ENCODE results near the gene SVOPL. TPM values are rescaled to one million over a fixed set of nuclear protein-coding genes. Genes with fewer than 3 reads are reported as not detected.

Gene SVOPL
- total RNA-seq, 1 experiment from 2014 or later = 0.78 TPM

DNA sequence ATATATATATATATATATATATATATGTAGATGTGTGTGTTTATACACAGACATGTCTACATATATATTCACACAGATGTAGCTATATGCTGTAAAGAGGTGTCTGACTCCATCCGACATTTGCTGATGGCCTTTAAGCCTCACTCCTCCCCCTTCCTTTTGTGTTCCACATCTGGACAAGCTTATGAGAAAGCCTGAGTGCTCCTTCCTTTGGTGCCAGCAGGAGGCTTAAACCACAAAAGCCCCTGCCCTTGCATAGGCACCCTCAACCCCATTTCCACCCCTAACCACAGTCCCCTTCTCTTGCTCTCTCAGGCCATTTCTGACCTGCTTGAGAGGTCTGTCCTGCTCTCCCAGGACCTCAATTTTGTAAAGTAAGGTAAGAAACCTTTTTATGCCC, 98.7 kb downstream of the SVOPL start:
- no peak for TF ChIP-seq CTCF (IDR thresholded peaks at IDR 0.05; ENCODE audit: unreplicated experiment)
- H3K27ac Mint-ChIP-seq (ENCODE audit: unreplicated experiment) = no peak overlapping the region
- no peak overlapping the region for H3K4me3 Mint-ChIP-seq (ENCODE audit: low read depth, unreplicated experiment)
- CTCF ChIA-PET = no interaction called here
- H3K4me1 Mint-ChIP-seq (ENCODE audit: low read depth, unreplicated experiment) = peaks cover 7% of the 10 kb centered on the region
- intact Hi-C loops (cut with micrococcal nuclease; ENCODE audit: unreplicated experiment) = no loop called here
- no TSS peak for BruUV-seq (replicated peaks)
- H3K9me3 Mint-ChIP-seq (ENCODE audit: low read depth, unreplicated experiment) = peaks cover 2% of the 10 kb centered on the region
- H3K27me3 Mint-ChIP-seq (ENCODE audit: unreplicated experiment) = no peaks in the 10 kb centered on the region
- DNase-seq = no peak
- H3K36me3 Mint-ChIP-seq (ENCODE audit: insufficient read depth, unreplicated experiment) = no peaks in the 10 kb centered on the region

DNA sequence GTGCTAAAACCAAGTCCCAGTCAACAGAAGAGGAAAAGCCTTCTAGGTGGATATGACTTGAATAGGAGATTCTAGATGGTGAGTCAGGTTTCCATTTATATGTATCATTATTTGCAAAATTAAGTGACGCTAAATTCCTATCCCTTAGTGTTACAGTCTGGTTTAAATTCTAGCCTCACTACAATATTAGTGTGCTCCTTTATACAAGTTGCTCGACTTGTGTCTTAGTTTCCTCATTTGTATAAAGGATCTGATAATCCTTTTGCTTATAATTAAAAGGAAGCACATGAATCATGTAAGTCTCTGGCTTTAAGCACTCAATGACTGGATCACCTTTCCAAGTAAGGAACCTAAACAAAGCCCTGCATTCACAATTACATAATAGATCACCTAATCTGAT, 105.7 kb downstream of the SVOPL start:
- no peak for DNase-seq
- Mint-ChIP-seq H3K9me3 (ENCODE audit: low read depth, unreplicated experiment) (no peaks in the 10 kb centered on the region), H3K27me3 (ENCODE audit: unreplicated experiment) (no peaks in the 10 kb centered on the region), H3K4me3 (ENCODE audit: low read depth, unreplicated experiment) (no peak overlapping the region), H3K27ac (ENCODE audit: unreplicated experiment) (no peak overlapping the region), H3K4me1 (ENCODE audit: low read depth, unreplicated experiment) (no peaks in the 10 kb centered on the region), H3K36me3 (ENCODE audit: insufficient read depth, unreplicated experiment) (no peaks in the 10 kb centered on the region)
- CTCF ChIA-PET = no interaction called here
- intact Hi-C loops (cut with micrococcal nuclease; ENCODE audit: unreplicated experiment) = no loop called here
- no TSS peak for BruUV-seq (replicated peaks)
- TF ChIP-seq CTCF (IDR thresholded peaks at IDR 0.05; ENCODE audit: unreplicated experiment) = no peak

- Mint-ChIP-seq H3K4me3 (ENCODE audit: low read depth, unreplicated experiment) (no peak overlapping the region), H3K27me3 (ENCODE audit: unreplicated experiment) (no peaks in the 10 kb centered on the region), H3K36me3 (ENCODE audit: insufficient read depth, unreplicated experiment) (no peaks in the 10 kb centered on the region), H3K27ac (ENCODE audit: unreplicated experiment) (no peak overlapping the region), H3K9me3 (ENCODE audit: low read depth, unreplicated experiment) (no peaks in the 10 kb centered on the region), H3K4me1 (ENCODE audit: low read depth, unreplicated experiment) (no peaks in the 10 kb centered on the region)
- CTCF ChIA-PET = no interaction called here
- DNase-seq = no peak
- TF ChIP-seq CTCF (IDR thresholded peaks at IDR 0.05; ENCODE audit: unreplicated experiment) = no peak
- intact Hi-C loops (cut with micrococcal nuclease; ENCODE audit: unreplicated experiment) = no loop called here
- no TSS peak for BruUV-seq (replicated peaks)
These were observed 111.0 kb downstream of the SVOPL start for GRCh38 chr7:138590154-138590553.

GRCh38 chr7:138588986-138589385, 112.2 kb downstream of the SVOPL start:
- no TSS peak for BruUV-seq (replicated peaks)
- no peaks in the 10 kb centered on the region for H3K27me3 Mint-ChIP-seq (ENCODE audit: unreplicated experiment)
- TF ChIP-seq CTCF (IDR thresholded peaks at IDR 0.05; ENCODE audit: unreplicated experiment) = no peak
- H3K9me3 Mint-ChIP-seq (ENCODE audit: low read depth, unreplicated experiment) = no peaks in the 10 kb centered on the region
- H3K4me1 Mint-ChIP-seq (ENCODE audit: low read depth, unreplicated experiment) = no peaks in the 10 kb centered on the region
- intact Hi-C loops (cut with micrococcal nuclease; ENCODE audit: unreplicated experiment) = no loop called here
- peaks cover 10% of the 10 kb centered on the region for H3K36me3 Mint-ChIP-seq (ENCODE audit: insufficient read depth, unreplicated experiment)
- H3K27ac Mint-ChIP-seq (ENCODE audit: unreplicated experiment) = no peak overlapping the region
- no peak for DNase-seq
- no peak overlapping the region for H3K4me3 Mint-ChIP-seq (ENCODE audit: low read depth, unreplicated experiment)
- CTCF ChIA-PET = no interaction called here

Data from Calu3 (cell line).